DOHH2 (cell line): Measurements from ENCODE around the gene PPIP5K1.

Experiments used
- H3F3A ChIP-seq: fragments of 200-600 bp; sonication (generic), shearing (Covaris generic); 2 replicates; pipeline ENCODE4 v1.6.0; 2016; ENCODE audit warnings: antibody characterized with exemption, mild to moderate bottlenecking; ENCODE audit not compliant: control insufficient read depth, insufficient read depth
- H3K27ac ChIP-seq: fragments of 200-600 bp; sonication (generic); 2 replicates; pipeline ENCODE4 v1.5.1; 2014; ENCODE audit warnings: low read depth, mild to moderate bottlenecking, low read length, moderate library complexity
- H3K27me3 ChIP-seq: fragments of 200-600 bp; sonication (generic); 2 replicates; pipeline ENCODE4 v1.6.1; 2014; ENCODE audit warnings: mild to moderate bottlenecking, low read length, mixed read lengths; ENCODE audit not compliant: control insufficient read depth
- H3K36me3 ChIP-seq: fragments of 200-600 bp; sonication (generic); 2 replicates; pipeline ENCODE4 v1.6.1; 2014; ENCODE audit warnings: mild to moderate bottlenecking, low read length, moderate library complexity, mixed read lengths; ENCODE audit not compliant: control insufficient read depth
- H3K4me1 ChIP-seq: fragments of 200-600 bp; sonication (generic); 2 replicates; pipeline ENCODE4 v1.6.1; 2014; ENCODE audit warnings: mild to moderate bottlenecking, low read length, mixed read lengths; ENCODE audit not compliant: control insufficient read depth
- H3K4me2 ChIP-seq: fragments of 200-600 bp; sonication (generic); 2 replicates; pipeline ENCODE4 v1.6.0; 2014; ENCODE audit warnings: mild to moderate bottlenecking, low read length, moderate library complexity
- H3K4me3 ChIP-seq: fragments of 200-600 bp; sonication (generic); 2 replicates; pipeline ENCODE4 v1.5.1; 2014; ENCODE audit warnings: mild to moderate bottlenecking, low read length, mixed read lengths
- H3K79me2 ChIP-seq: fragments of 200-600 bp; sonication (generic); 2 replicates; pipeline ENCODE4 v1.6.1; 2014; ENCODE audit warnings: mild to moderate bottlenecking, low read length, mixed read lengths; ENCODE audit not compliant: control insufficient read depth
- H3K9me2 ChIP-seq: fragments of 200-600 bp; sonication (generic); replicated peaks from 2 replicates; pipeline ENCODE4 v1.6.1; 2014; ENCODE audit warnings: mild to moderate bottlenecking, low read length, mixed read lengths; ENCODE audit not compliant: control insufficient read depth
- H3K9me3 ChIP-seq: fragments of 200-600 bp; sonication (generic); 2 replicates; pipeline ENCODE4 v1.6.1; 2014; ENCODE audit warnings: antibody characterized with exemption, low read length, mixed read lengths; ENCODE audit not compliant: control insufficient read depth, insufficient read depth
- H4K20me1 ChIP-seq: fragments of 200-600 bp; sonication (generic); 2 replicates; pipeline ENCODE4 v1.6.0; 2014; ENCODE audit warnings: low read depth, mild to moderate bottlenecking, antibody characterized with exemption, low read length, moderate library complexity; ENCODE audit not compliant: control insufficient read depth, insufficient read depth
- EZH2phosphoT487 ChIP-seq: fragments of 200-600 bp; sonication (generic); IDR thresholded peaks from 2 replicates; pipeline ENCODE4 v1.6.1; 2017; ENCODE audit warnings: borderline replicate concordance, mild to moderate bottlenecking, antibody characterized with exemption, low read length, moderate library complexity, mixed read lengths
- TF ChIP-seq, protein P1 (sequence below): fragments of 200-600 bp; sonication (generic); IDR thresholded peaks from one replicate; pipeline ENCODE4 v1.5.1; 2014; ENCODE audit warnings: antibody characterized with exemption, mild to moderate bottlenecking, low read depth, low read length; ENCODE audit not compliant: poor library complexity, severe bottlenecking

PPIP5K1 gene

DNA sequence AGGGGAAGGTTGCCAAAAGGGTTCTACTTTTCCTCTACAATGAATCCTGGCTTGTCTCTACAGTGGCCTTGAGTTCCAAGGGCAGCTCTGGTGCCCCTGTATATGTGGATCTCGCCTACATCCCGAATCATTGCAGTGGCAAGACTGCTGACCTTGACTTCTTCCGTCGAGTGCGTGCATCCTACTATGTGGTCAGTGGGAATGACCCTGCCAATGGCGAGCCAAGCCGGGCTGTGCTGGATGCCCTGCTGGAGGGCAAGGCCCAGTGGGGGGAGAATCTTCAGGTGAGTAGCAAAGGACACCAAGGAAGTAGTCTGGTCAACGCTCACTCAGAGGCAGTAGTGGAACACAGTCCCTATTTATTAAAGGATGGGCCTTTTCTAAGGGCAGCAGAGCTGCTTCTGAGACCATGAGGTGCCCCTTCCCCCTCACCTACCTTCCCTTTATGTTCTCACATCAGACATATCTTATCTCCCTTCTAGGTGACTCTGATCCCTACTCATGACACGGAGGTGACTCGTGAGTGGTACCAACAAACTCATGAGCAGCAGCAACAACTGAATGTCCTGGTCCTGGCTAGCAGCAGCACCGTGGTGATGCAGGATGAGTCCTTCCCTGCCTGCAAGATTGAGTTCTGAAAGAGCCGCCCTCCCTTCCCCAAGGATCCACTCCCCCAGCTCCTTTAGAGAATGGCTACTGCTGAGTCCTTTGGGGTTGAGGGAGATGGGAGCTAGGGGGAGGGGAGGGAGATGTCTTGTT, 60.2 kb downstream of the PPIP5K1 start:
- Histone ChIP-seq H3K4me3 (no peak overlapping the region), H3K4me2 (no peak overlapping the region), H3K9me3 (no peaks in the 10 kb centered on the region), H3K79me2 (no peaks in the 10 kb centered on the region), H3K36me3 (peaks cover 3% of the 10 kb centered on the region), H3F3A (no peaks in the 10 kb centered on the region), H3K27me3 (no peaks in the 10 kb centered on the region), H4K20me1 (no peaks in the 10 kb centered on the region), H3K9me2 (no peaks in the 10 kb centered on the region), H3K27ac (no peak overlapping the region), H3K4me1 (peaks cover 5% of the 10 kb centered on the region)
- TF ChIP-seq, protein P1, sequence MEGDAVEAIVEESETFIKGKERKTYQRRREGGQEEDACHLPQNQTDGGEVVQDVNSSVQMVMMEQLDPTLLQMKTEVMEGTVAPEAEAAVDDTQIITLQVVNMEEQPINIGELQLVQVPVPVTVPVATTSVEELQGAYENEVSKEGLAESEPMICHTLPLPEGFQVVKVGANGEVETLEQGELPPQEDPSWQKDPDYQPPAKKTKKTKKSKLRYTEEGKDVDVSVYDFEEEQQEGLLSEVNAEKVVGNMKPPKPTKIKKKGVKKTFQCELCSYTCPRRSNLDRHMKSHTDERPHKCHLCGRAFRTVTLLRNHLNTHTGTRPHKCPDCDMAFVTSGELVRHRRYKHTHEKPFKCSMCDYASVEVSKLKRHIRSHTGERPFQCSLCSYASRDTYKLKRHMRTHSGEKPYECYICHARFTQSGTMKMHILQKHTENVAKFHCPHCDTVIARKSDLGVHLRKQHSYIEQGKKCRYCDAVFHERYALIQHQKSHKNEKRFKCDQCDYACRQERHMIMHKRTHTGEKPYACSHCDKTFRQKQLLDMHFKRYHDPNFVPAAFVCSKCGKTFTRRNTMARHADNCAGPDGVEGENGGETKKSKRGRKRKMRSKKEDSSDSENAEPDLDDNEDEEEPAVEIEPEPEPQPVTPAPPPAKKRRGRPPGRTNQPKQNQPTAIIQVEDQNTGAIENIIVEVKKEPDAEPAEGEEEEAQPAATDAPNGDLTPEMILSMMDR: no peak
- TF ChIP-seq EZH2phosphoT487: no peak

GRCh38 chr15:43529141-43529540, 60.9 kb downstream of the PPIP5K1 start:
- no peaks in the 10 kb centered on the region for H3K9me3 ChIP-seq
- no peak overlapping the region for H3K4me2 ChIP-seq
- peaks cover 12% of the 10 kb centered on the region for H3K4me1 ChIP-seq
- H3F3A ChIP-seq: no peaks in the 10 kb centered on the region
- no peaks in the 10 kb centered on the region for H3K27me3 ChIP-seq
- H3K4me3 ChIP-seq: no peak overlapping the region
- H3K9me2 ChIP-seq: no peaks in the 10 kb centered on the region
- no peak overlapping the region for H3K27ac ChIP-seq
- TF ChIP-seq, protein P1: no peak
- TF ChIP-seq EZH2phosphoT487: no peak
- H3K36me3 ChIP-seq: no peaks in the 10 kb centered on the region
- H4K20me1 ChIP-seq: no peaks in the 10 kb centered on the region
- H3K79me2 ChIP-seq: no peaks in the 10 kb centered on the region

DNA sequence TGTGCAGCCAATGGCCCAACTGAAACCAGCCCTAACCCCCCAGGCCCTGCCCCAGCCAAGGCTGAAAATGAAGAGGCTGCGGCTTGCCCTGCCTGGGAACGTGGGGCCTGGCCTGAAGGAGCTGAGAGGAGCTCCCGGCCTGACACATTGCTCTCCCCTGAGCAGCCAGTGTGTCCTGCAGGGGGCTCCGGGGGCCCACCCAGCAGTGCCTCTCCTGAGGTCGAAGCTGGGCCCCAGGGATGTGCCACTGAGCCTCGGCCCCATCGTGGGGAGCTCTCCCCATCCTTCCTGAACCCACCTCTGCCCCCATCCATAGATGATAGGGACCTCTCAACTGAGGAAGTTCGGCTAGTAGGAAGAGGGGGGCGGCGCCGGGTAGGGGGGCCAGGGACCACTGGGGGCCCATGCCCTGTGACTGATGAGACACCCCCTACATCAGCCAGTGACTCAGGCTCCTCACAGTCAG, 61.4 kb downstream of the PPIP5K1 start:
- Histone ChIP-seq H3K36me3 (no peaks in the 10 kb centered on the region), H3K4me1 (peaks cover 12% of the 10 kb centered on the region), H3K79me2 (no peaks in the 10 kb centered on the region), H3K9me2 (no peaks in the 10 kb centered on the region), H4K20me1 (no peaks in the 10 kb centered on the region), H3K4me2 (no peak overlapping the region), H3K27me3 (no peaks in the 10 kb centered on the region), H3K9me3 (no peaks in the 10 kb centered on the region), H3K4me3 (no peak overlapping the region), H3F3A (no peaks in the 10 kb centered on the region), H3K27ac (no peak overlapping the region)
- no peak for TF ChIP-seq EZH2phosphoT487
- TF ChIP-seq, protein P1: no peak
